Measurements from ENCODE around the gene DPYD. TPM values are rescaled to one million over a fixed set of nuclear protein-coding genes. Genes with fewer than 3 reads are reported as not detected.

DPYD gene
- total and polyA plus RNA-seq, 10 of the 15 experiments (the other 5 are each of a cell fraction or from before 2014, with no cell fraction given), result 5.7 to 23.8 (median 10.2) TPM

DNA sequence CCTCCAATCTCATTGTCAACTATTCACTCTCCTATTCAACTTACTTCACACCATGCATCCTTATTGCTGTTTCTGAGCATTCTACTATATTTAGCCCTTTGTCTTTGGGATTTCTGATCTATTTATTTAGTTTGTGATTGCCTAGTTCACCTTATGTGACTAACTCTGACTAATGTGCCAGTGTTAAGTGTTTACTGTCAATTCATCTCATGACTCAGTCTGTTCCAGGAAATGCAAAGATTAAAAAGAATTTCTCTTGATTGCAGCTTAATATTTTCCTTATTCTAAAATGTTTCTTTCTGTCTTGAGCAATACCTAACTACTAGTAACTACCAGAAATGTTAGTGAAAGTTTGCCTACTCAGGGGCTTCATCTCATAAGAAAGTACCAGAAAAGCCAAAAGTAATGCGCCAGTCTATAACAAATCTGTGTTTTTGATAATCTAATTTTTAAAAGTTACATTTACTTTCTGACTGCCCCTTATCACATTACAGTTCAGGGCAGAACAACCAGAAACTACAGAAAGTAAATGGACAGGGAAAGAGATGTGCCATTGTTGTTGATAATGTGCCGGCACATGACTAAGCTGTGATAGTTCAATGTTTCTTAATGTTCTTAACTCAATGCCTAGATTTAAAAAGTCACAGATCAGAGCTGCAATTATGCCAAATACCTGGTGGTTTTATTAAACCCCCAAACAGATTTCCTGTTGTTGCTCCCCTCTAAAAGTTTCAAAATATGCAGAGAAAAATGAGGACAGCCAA lies 642.8 kb downstream of the DPYD start (continued):
- TF ChIP-seq, protein P1, sequence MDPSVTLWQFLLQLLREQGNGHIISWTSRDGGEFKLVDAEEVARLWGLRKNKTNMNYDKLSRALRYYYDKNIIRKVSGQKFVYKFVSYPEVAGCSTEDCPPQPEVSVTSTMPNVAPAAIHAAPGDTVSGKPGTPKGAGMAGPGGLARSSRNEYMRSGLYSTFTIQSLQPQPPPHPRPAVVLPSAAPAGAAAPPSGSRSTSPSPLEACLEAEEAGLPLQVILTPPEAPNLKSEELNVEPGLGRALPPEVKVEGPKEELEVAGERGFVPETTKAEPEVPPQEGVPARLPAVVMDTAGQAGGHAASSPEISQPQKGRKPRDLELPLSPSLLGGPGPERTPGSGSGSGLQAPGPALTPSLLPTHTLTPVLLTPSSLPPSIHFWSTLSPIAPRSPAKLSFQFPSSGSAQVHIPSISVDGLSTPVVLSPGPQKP (IDR thresholded peaks at IDR 0.05; ENCODE audit: low read depth, low read length), result no peak
- TF ChIP-seq RUNX3 (IDR thresholded peaks at IDR 0.05; ENCODE audit: low read length) (no peak), BRCA1 (IDR thresholded peaks at IDR 0.05; ENCODE audit: low read depth, low read length) (no peak), SUPT20H (IDR thresholded peaks at IDR 0.05; ENCODE audit: borderline replicate concordance, control insufficient read depth, low read depth, low read length) (no peak), POLR2AphosphoS5 (IDR thresholded peaks at IDR 0.05; ENCODE audit: low read length) (no peak), ZNF24 (IDR thresholded peaks at IDR 0.05) (no peak)
- TF ChIP-seq, protein P2, sequence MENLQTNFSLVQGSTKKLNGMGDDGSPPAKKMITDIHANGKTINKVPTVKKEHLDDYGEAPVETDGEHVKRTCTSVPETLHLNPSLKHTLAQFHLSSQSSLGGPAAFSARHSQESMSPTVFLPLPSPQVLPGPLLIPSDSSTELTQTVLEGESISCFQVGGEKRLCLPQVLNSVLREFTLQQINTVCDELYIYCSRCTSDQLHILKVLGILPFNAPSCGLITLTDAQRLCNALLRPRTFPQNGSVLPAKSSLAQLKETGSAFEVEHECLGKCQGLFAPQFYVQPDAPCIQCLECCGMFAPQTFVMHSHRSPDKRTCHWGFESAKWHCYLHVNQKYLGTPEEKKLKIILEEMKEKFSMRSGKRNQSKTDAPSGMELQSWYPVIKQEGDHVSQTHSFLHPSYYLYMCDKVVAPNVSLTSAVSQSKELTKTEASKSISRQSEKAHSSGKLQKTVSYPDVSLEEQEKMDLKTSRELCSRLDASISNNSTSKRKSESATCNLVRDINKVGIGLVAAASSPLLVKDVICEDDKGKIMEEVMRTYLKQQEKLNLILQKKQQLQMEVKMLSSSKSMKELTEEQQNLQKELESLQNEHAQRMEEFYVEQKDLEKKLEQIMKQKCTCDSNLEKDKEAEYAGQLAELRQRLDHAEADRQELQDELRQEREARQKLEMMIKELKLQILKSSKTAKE (IDR thresholded peaks at IDR 0.05; ENCODE audit: low read depth, poor library complexity, severe bottlenecking), result no peak

All from GM12878 (cell line).